Erythroblast (primary cell): ENCODE data around the gene ALG9.

ENCODE experiments used
- GATA1 ChIP-seq: IDR thresholded peaks from 2 replicates; pipeline ENCODE4 v1.6.1; 2011; ENCODE audit warnings: low read depth, mild to moderate bottlenecking, control low read depth, low read length, moderate library complexity
- POLR2A ChIP-seq: IDR thresholded peaks from 2 replicates; pipeline ENCODE4 v1.6.1; 2011; ENCODE audit warnings: mild to moderate bottlenecking, low read length

- TF ChIP-seq POLR2A (no peak), GATA1 (no peak)
Measured at GRCh38 chr11:111913997-111914396, 42.6 kb upstream of the ALG9 start.
